ENCODE measurements around the gene PAXIP1. TPM values are rescaled to one million over a fixed set of nuclear protein-coding genes. Genes with fewer than 3 reads are reported as not detected.
"Not testable (repeated sequence)": the region's sequence is repeated elsewhere in the genome, so short reads cannot be mapped to it uniquely, and the experiment has no call there.

PAXIP1 gene, protein sequence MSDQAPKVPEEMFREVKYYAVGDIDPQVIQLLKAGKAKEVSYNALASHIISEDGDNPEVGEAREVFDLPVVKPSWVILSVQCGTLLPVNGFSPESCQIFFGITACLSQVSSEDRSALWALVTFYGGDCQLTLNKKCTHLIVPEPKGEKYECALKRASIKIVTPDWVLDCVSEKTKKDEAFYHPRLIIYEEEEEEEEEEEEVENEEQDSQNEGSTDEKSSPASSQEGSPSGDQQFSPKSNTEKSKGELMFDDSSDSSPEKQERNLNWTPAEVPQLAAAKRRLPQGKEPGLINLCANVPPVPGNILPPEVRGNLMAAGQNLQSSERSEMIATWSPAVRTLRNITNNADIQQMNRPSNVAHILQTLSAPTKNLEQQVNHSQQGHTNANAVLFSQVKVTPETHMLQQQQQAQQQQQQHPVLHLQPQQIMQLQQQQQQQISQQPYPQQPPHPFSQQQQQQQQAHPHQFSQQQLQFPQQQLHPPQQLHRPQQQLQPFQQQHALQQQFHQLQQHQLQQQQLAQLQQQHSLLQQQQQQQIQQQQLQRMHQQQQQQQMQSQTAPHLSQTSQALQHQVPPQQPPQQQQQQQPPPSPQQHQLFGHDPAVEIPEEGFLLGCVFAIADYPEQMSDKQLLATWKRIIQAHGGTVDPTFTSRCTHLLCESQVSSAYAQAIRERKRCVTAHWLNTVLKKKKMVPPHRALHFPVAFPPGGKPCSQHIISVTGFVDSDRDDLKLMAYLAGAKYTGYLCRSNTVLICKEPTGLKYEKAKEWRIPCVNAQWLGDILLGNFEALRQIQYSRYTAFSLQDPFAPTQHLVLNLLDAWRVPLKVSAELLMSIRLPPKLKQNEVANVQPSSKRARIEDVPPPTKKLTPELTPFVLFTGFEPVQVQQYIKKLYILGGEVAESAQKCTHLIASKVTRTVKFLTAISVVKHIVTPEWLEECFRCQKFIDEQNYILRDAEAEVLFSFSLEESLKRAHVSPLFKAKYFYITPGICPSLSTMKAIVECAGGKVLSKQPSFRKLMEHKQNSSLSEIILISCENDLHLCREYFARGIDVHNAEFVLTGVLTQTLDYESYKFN
- 1.7 TPM for total RNA-seq

GRCh38 chr7:155003092-155003375 lies at the start of gene PAXIP1:
Gene PAXIP1 (minus strand): TSS chr7:155003124. CDS start chr7:155002929, 195 bp downstream.
- intact Hi-C loops (cut with DNase I) = loop anchor here (1.0 to 10.0 kb wide), 3 partner anchors 75 to 642 kb away; partner anchors contain the start of genes INSIG1 and RBM33
- peak in 1 of 2 donors; percentile 64 for DNase-seq (ENCODE audit: low spot score in 2 of 2)

DNA sequence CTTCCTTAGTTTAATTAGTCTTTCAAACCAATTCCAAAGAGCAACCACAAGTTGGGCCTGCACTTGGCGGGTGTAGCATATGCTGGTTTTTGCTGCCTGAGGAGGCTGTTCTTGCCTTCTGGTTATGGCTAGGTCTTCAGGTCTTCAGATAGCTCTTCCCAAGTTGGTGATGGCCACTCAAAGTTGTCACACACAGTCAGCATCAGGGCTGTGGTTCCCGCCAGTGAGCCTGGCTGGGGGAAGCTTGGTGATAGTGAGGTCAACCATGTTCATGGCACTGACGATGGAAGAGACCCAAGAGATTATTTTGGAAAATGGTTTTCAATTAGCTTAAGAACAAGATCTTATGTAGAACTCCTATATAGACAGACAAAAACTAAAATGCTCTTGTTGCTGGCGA lies 48.4 kb upstream of the PAXIP1 start:
- no peak overlapping the region for H3K27ac ChIP-seq
- H3K36me3 ChIP-seq = no peaks in the 10 kb centered on the region
- intact Hi-C loops (cut with DNase I) = no loop called here
- H3K27me3 ChIP-seq = no peaks in the 10 kb centered on the region
- no peak for DNase-seq (ENCODE audit: low spot score in 2 of 2)
- no peak for TF ChIP-seq CTCF (IDR thresholded peaks at IDR 0.05)
- no peak overlapping the region for H3K4me3 ChIP-seq
- no peaks in the 10 kb centered on the region for H3K4me1 ChIP-seq
- H3K9me3 ChIP-seq = no peaks in the 10 kb centered on the region

More at GRCh38 chr7:155003092-155003375, at the start of gene PAXIP1:
- H3K4me1 ChIP-seq = no peaks in the 10 kb centered on the region
- H3K9me3 ChIP-seq = no peaks in the 10 kb centered on the region
- no peaks in the 10 kb centered on the region for H3K27me3 ChIP-seq
- peak within 1 kb of the TSS; percentile 78 to 84 for H3K27ac ChIP-seq
- peak in 1 of 3 experiments; percentile 19 for TF ChIP-seq CTCF (IDR thresholded peaks at IDR 0.05)
- peak within 1 kb of the TSS; percentile 80 to 91 for H3K4me3 ChIP-seq
- H3K36me3 ChIP-seq = peaks cover under 1 to 7% of the 10 kb centered on the region in 2 donors

DNA sequence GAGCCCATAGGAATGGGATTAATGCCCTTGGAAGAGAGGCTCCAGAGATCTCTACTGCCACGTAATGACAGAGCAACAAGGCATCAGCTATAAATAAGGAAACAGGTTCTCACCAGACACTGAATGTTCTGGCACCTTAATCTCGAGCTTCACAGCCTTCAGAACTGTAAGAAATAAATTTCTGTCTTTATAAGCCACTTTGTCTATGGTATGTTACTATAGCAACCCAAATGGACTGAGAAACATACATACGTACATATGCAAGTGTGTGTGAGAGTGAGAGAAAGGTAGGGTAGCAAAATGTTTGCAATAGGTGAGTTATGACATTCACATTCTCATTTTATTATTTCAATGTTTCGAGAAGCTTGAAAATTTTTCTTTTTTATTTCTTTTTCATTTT lies 45.1 kb upstream of the PAXIP1 start:
- no peak for DNase-seq (ENCODE audit: low spot score in 2 of 2)
- H3K4me1 ChIP-seq = no peaks in the 10 kb centered on the region
- no peak overlapping the region for H3K27ac ChIP-seq
- no peaks in the 10 kb centered on the region for H3K36me3 ChIP-seq
- no peaks in the 10 kb centered on the region for H3K27me3 ChIP-seq
- H3K9me3 ChIP-seq = no peaks in the 10 kb centered on the region
- no peak overlapping the region for H3K4me3 ChIP-seq
- intact Hi-C loops (cut with DNase I) = no loop called here
- TF ChIP-seq CTCF (IDR thresholded peaks at IDR 0.05) = no peak

DNA sequence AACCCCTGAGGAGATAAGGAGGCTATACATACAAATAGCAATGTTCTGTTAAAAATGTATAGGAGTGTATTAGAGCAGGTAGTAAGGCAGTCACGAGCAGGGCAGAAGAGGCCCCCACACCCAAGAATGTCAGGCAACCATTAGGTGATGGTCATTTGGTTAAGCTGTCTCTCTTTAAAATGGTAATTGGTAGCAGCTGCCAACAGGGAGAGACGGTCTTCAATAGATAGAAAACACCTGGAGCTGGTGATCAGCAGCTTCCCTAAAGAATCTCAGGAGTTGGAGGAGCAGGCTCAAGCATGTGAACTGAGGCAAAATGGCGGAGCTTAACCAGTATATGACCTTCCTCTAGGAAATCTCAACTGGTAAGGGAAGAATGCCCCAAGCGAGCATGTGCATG lies 40.8 kb upstream of the PAXIP1 start:
- Histone ChIP-seq H3K9me3 (no peaks in the 10 kb centered on the region), H3K27ac (no peak overlapping the region), H3K27me3 (no peaks in the 10 kb centered on the region), H3K4me1 (no peaks in the 10 kb centered on the region), H3K4me3 (no peak overlapping the region), H3K36me3 (no peaks in the 10 kb centered on the region)
- intact Hi-C loops (cut with DNase I) = no loop called here
- TF ChIP-seq CTCF (IDR thresholded peaks at IDR 0.05) = no peak
- no peak for DNase-seq (ENCODE audit: low spot score in 2 of 2)

- no peak overlapping the region for H3K4me3 ChIP-seq
- no peak for DNase-seq (ENCODE audit: low spot score in 2 of 2)
- H3K36me3 ChIP-seq = no peaks in the 10 kb centered on the region
- intact Hi-C loops (cut with DNase I) = no loop called here
- no peaks in the 10 kb centered on the region for H3K27me3 ChIP-seq
- H3K27ac ChIP-seq = no peak overlapping the region
- no peaks in the 10 kb centered on the region for H3K4me1 ChIP-seq
- TF ChIP-seq CTCF (IDR thresholded peaks at IDR 0.05) = no peak
- H3K9me3 ChIP-seq = no peaks in the 10 kb centered on the region
These were observed 35.4 kb upstream of the PAXIP1 start for GRCh38 chr7:155038335-155038734.

- H3K9me3 ChIP-seq; H3K4me1 ChIP-seq; H3K27me3 ChIP-seq; H3K27ac ChIP-seq; intact Hi-C loops (cut with DNase I); DNase-seq (ENCODE audit: low spot score in 2 of 2); H3K36me3 ChIP-seq; H3K4me3 ChIP-seq: not testable (repeated sequence)
These were observed 31.6 kb upstream of the PAXIP1 start for GRCh38 chr7:155034495-155034894.
